ENCODE results near the gene OR2V1.
"Not testable (repeated sequence)": the region's sequence is repeated elsewhere in the genome, so short reads cannot be mapped to it uniquely, and the experiment has no call there.

GRCh38 chr5:181097759-181098491 lies 33.0 kb downstream of the OR2V1 start:
- TF ChIP-seq, protein P1, sequence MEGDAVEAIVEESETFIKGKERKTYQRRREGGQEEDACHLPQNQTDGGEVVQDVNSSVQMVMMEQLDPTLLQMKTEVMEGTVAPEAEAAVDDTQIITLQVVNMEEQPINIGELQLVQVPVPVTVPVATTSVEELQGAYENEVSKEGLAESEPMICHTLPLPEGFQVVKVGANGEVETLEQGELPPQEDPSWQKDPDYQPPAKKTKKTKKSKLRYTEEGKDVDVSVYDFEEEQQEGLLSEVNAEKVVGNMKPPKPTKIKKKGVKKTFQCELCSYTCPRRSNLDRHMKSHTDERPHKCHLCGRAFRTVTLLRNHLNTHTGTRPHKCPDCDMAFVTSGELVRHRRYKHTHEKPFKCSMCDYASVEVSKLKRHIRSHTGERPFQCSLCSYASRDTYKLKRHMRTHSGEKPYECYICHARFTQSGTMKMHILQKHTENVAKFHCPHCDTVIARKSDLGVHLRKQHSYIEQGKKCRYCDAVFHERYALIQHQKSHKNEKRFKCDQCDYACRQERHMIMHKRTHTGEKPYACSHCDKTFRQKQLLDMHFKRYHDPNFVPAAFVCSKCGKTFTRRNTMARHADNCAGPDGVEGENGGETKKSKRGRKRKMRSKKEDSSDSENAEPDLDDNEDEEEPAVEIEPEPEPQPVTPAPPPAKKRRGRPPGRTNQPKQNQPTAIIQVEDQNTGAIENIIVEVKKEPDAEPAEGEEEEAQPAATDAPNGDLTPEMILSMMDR (IDR thresholded peaks at IDR 0.05; ENCODE audit: low read depth, low read length), result not testable (repeated sequence)
- TF ChIP-seq EZH2phosphoT487 (IDR thresholded peaks at IDR 0.05; ENCODE audit: low read depth), result not testable (repeated sequence)

Measured in OCI-LY3 (cell line).